CD4-positive, alpha-beta memory T cell (primary cell): ENCODE measurements around the gene CHI3L1. TPM values are rescaled to one million over a fixed set of nuclear protein-coding genes. Genes with fewer than 3 reads are reported as not detected.

ENCODE experiments used
- CTCF ChIA-PET: fragments of 350-600 bp; sonication (Branson Sonifier 250); formaldehyde crosslinking; loops from one replicate; lab custom pipeline; 2021; ENCODE audit warnings: inconsistent platforms; ENCODE audit not compliant: partially characterized antibody; lab: Charles Lee
- POLR2A ChIA-PET: fragments of 350-600 bp; sonication (Branson Sonifier 250); formaldehyde crosslinking; loops from one replicate; lab custom pipeline; 2021; ENCODE audit not compliant: partially characterized antibody; lab: Charles Lee
- DNase-seq, 5 donors: peaks; one replicate each; pipeline versions ENCODE4 v3.0.0 to v3.0.0-alpha.2; 2020 to 2022; ENCODE audit warnings: mixed read lengths in 1 of 5
- H3K27ac ChIP-seq: one replicate; pipeline ENCODE4 v1.7.0; 2013; ENCODE audit warnings: low read depth, low read length
- H3K27me3 ChIP-seq: 2 replicates; pipeline ENCODE4 v1.7.0; 2013; ENCODE audit warnings: mild to moderate bottlenecking, low read length, moderate library complexity; ENCODE audit not compliant: insufficient read depth
- H3K36me3 ChIP-seq: 2 replicates; pipeline ENCODE4 v1.7.0; 2013; ENCODE audit warnings: mild to moderate bottlenecking, low read length, moderate library complexity; ENCODE audit not compliant: insufficient read depth
- H3K4me1 ChIP-seq: 2 replicates; pipeline ENCODE4 v1.7.0; 2013; ENCODE audit warnings: mild to moderate bottlenecking, low read length, moderate library complexity; ENCODE audit not compliant: insufficient read depth
- H3K4me3 ChIP-seq, 2 donors: one replicate each; pipeline ENCODE4 v1.7.0; 2013; ENCODE audit warnings: low read length in 2 of 2, mild to moderate bottlenecking in 1 of 2
- H3K9me3 ChIP-seq, 2 donors: one replicate each; pipeline ENCODE4 v1.7.0; 2013; ENCODE audit warnings: low read length in 2 of 2, control low read depth in 1 of 2; ENCODE audit not compliant: control insufficient read depth in 1 of 2
- H3K27ac Mint-ChIP-seq, 7 donors: one replicate each; pipeline ENCODE4 v1.8.0; 2020 to 2021; ENCODE audit warnings: mixed read lengths in 7 of 7, mild to moderate bottlenecking in 6 of 7, inconsistent platforms in 3 of 7, moderate library complexity in 3 of 7
- H3K27me3 Mint-ChIP-seq, 2 donors: one replicate each; pipeline ENCODE4 v1.8.0; 2020 to 2021; ENCODE audit warnings: mixed read lengths in 2 of 2
- H3K36me3 Mint-ChIP-seq, 2 donors: one replicate each; pipeline ENCODE4 v1.8.0; 2020 to 2021; ENCODE audit warnings: mixed read lengths in 2 of 2, inconsistent platforms in 1 of 2, mild to moderate bottlenecking in 1 of 2
- H3K4me1 Mint-ChIP-seq, 4 donors: one replicate each; pipeline ENCODE4 v1.8.0; 2020 to 2021; ENCODE audit warnings: mixed read lengths in 4 of 4, mild to moderate bottlenecking in 1 of 4
- H3K4me3 Mint-ChIP-seq, 8 donors: one replicate each; pipeline ENCODE4 v1.8.0; 2020 to 2021; ENCODE audit warnings: mixed read lengths in 8 of 8, mild to moderate bottlenecking in 7 of 8, moderate library complexity in 6 of 8, inconsistent platforms in 3 of 8
- H3K9me3 Mint-ChIP-seq, 8 donors: one replicate each; pipeline ENCODE4 v1.8.0; 2020 to 2021; ENCODE audit warnings: mixed read lengths in 8 of 8, mild to moderate bottlenecking in 5 of 8, inconsistent platforms in 3 of 8, moderate library complexity in 1 of 8
- intact Hi-C: fragments of 100-400 bp; cut with micrococcal nuclease; formaldehyde crosslinking; loops from one replicate; pipeline ENCODE4 v1.15.1; 2023
- polyA plus RNA-seq, 2 donors: library from polyadenylated mRNA; unstranded; fragments of 300-500 nt; fragmentation: Illumina TruSeq; gene quantifications; one replicate each; pipeline ENCODE4 v1.2.3, GENCODE V29; 2021
- total RNA-seq, 2 experiments: library from RNA; stranded (reverse); gene quantifications; one replicate each; pipeline ENCODE4 v1.2.3, GENCODE V29; 2021

Gene CHI3L1
- total and polyA plus RNA-seq, 4 experiments from 2014 or later = 5.2 to 5.7 TPM; not detected in 2

DNA sequence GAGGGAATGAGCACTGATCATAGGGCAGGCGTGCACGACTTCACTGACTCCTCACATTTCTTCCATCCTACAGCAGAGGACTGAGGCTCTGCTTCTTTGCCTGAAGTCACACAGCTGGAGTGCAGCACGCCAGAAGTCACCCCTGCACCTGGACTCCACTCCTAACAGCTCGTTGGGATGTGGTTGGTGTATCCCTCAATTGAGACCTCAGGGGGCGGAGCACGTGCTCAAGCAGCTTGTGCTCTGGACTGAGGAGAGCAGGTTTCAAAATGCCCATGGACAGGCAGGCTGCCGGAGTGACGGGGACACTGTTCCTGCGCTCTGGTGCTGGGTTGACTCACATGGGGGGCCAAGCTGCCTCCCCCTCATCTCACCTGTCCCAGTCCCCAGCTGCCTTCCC is 29.1 kb upstream of the CHI3L1 start:
- Histone ChIP-seq H3K27me3 (no peaks in the 10 kb centered on the region), H3K4me3 (no peak overlapping the region), H3K27ac (no peak overlapping the region), H3K36me3 (no peaks in the 10 kb centered on the region), H3K9me3 (no peaks in the 10 kb centered on the region), H3K4me1 (no peaks in the 10 kb centered on the region)
- Mint-ChIP-seq H3K27ac (peak overlapping the region in 1 of 7 donors; percentile 62), H3K4me3 (no peak overlapping the region), H3K9me3 (no peaks in the 10 kb centered on the region), H3K4me1 (peaks cover 0 to 9% (median 5%) of the 10 kb centered on the region in 4 donors), H3K36me3 (no peaks in the 10 kb centered on the region), H3K27me3 (peaks cover 8 to 10% of the 10 kb centered on the region in 2 donors)
- CTCF ChIA-PET = interaction anchor here (0.6 to 6.7 kb wide), 16 partner anchors 9 to 180 kb away, joined by 3 to 89 read pairs (median 4); no protein-coding TSS in a partner anchor
- POLR2A ChIA-PET = no interaction called here
- DNase-seq = no peak
- intact Hi-C loops = no loop called here

DNA sequence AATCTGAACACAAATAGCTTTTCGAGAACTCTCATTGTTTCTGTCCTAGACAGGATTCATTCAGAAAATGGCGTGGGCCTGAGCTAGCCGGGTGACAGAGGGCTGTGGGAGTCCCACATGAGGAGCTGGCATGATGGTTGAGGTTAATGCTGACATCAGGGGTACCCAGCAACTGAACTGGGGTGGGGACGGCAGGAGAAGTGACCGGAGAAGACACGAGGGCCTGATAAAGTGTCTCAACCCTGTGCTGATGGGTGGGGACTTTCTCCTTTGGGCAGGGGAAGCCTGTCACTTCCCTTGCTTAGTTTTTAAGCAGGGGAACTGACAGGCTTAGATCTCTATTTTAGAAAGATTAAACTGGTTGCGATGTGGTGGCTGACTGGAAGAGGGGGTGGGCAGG is 28.4 kb upstream of the CHI3L1 start:
- H3K27me3 ChIP-seq = no peaks in the 10 kb centered on the region
- H3K4me1 ChIP-seq = no peaks in the 10 kb centered on the region
- H3K36me3 Mint-ChIP-seq = no peaks in the 10 kb centered on the region
- POLR2A ChIA-PET = no interaction called here
- H3K27me3 Mint-ChIP-seq = peaks cover 8 to 13% of the 10 kb centered on the region in 2 donors
- intact Hi-C loops = no loop called here
- no peaks in the 10 kb centered on the region for H3K9me3 ChIP-seq
- no peaks in the 10 kb centered on the region for H3K36me3 ChIP-seq
- CTCF ChIA-PET = interaction anchor here (0.9 to 6.7 kb wide), 9 partner anchors 9 to 173 kb away, joined by 3 to 89 read pairs (median 8); no protein-coding TSS in a partner anchor
- no peak for DNase-seq
- no peak overlapping the region for H3K4me3 ChIP-seq
- H3K27ac Mint-ChIP-seq = no peak overlapping the region
- no peaks in the 10 kb centered on the region for H3K9me3 Mint-ChIP-seq
- no peak overlapping the region for H3K4me3 Mint-ChIP-seq
- peaks cover 0 to 9% (median 5%) of the 10 kb centered on the region in 4 donors for H3K4me1 Mint-ChIP-seq
- H3K27ac ChIP-seq = no peak overlapping the region

DNA sequence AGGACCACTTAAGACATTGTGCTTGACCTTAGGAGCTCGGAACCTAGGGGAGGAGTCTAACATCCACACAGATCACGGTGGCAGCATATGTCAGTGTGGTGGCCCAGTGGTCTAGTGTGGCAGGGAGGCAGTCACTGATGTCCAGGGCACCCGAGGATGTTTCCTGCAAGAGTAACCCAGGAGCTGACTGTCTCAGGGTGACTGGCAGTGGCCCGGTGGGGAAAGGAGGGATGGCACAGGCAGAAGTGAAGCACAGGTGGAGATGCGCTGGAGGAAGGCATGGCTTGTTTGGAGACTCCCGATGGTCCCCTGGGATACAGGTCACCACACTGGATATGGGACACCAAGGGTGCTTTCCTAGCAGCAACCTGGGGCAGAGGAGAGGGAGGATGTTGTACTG is 26.6 kb upstream of the CHI3L1 start:
- CTCF ChIA-PET = interaction anchor here (0.6 to 1.8 kb wide), 2 partner anchors 9 to 883 kb away, joined by 3 to 5 read pairs; no protein-coding TSS in a partner anchor
- no peaks in the 10 kb centered on the region for H3K4me1 ChIP-seq
- intact Hi-C loops = no loop called here

DNA sequence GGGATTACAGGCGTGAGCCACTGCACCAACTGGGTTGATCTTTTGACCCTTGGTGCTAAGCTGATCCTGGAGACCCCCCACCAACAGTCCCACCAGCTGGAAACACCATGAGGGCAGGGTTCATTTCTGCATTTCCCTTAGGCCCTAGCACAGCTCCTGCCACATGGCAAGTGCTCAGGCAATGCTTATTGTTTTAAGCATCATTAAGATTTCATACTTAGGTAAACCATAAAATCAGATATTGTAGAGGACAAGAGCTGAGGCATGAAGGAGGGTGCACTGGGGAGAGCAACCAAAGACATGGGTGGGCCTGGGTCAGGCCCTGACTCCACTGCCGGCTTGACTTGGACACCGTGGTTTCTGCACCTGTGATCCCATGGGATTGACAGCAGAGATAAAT is 25.3 kb upstream of the CHI3L1 start:
- Mint-ChIP-seq H3K27me3 (peaks cover 7 to 10% of the 10 kb centered on the region in 2 donors), H3K9me3 (no peaks in the 10 kb centered on the region), H3K36me3 (no peaks in the 10 kb centered on the region), H3K4me3 (no peak overlapping the region), H3K27ac (no peak overlapping the region), H3K4me1 (peaks cover 0 to 9% (median 5%) of the 10 kb centered on the region in 4 donors)
- no peaks in the 10 kb centered on the region for H3K27me3 ChIP-seq
- no peaks in the 10 kb centered on the region for H3K36me3 ChIP-seq
- no peak overlapping the region for H3K27ac ChIP-seq
- ChIA-PET CTCF (interaction anchor here (1.5 kb wide), 1 partner anchor 9 kb away, joined by 7 read pairs; no protein-coding TSS in a partner anchor), POLR2A (no interaction called here)
- intact Hi-C loops = no loop called here
- no peak for DNase-seq
- H3K4me3 ChIP-seq = no peak overlapping the region
- H3K9me3 ChIP-seq = no peaks in the 10 kb centered on the region
- H3K4me1 ChIP-seq = no peaks in the 10 kb centered on the region

More for the DNA sequence above, 26.6 kb upstream of the CHI3L1 start:
- H3K36me3 Mint-ChIP-seq = no peaks in the 10 kb centered on the region
- H3K4me1 Mint-ChIP-seq = peaks cover 0 to 9% (median 5%) of the 10 kb centered on the region in 4 donors
- H3K36me3 ChIP-seq = no peaks in the 10 kb centered on the region
- no peak overlapping the region for H3K4me3 Mint-ChIP-seq
- H3K27me3 Mint-ChIP-seq = peaks cover 5 to 12% of the 10 kb centered on the region in 2 donors
- POLR2A ChIA-PET = no interaction called here
- no peaks in the 10 kb centered on the region for H3K9me3 ChIP-seq
- no peaks in the 10 kb centered on the region for H3K27me3 ChIP-seq
- H3K27ac Mint-ChIP-seq = no peak overlapping the region
- no peaks in the 10 kb centered on the region for H3K9me3 Mint-ChIP-seq
- no peak overlapping the region for H3K27ac ChIP-seq
- H3K4me3 ChIP-seq = no peak overlapping the region
- DNase-seq = no peak

DNA sequence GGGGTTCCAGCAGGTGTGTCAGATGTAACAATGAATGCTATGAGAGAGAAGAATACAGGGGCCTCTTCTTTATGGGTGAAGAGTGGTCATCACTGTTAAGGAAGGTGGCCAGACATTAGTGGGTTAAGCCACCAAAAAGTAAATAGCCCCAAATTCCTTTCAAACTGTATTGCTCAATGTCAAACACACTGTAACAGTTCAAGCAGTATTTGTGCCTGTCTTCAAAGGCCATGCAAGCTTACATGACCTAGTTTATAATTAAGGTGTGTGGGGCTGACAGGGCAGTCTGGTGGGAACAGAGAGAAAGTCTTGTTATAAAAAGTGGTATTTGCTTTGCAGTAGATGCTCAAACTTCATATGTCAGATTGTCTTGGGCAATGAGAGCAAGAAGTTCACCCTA is 24.5 kb upstream of the CHI3L1 start:
- H3K27ac Mint-ChIP-seq = no peak overlapping the region
- no peaks in the 10 kb centered on the region for H3K27me3 ChIP-seq
- no peak overlapping the region for H3K4me3 ChIP-seq
- H3K36me3 ChIP-seq = no peaks in the 10 kb centered on the region
- intact Hi-C loops = no loop called here
- no peak overlapping the region for H3K27ac ChIP-seq
- no peaks in the 10 kb centered on the region for H3K4me1 ChIP-seq
- POLR2A ChIA-PET = no interaction called here
- H3K4me3 Mint-ChIP-seq = no peak overlapping the region
- no peaks in the 10 kb centered on the region for H3K9me3 Mint-ChIP-seq
- H3K36me3 Mint-ChIP-seq = no peaks in the 10 kb centered on the region
- peaks cover 0 to 4% (median under 1%) of the 10 kb centered on the region in 4 donors for H3K4me1 Mint-ChIP-seq
- no peak for DNase-seq
- CTCF ChIA-PET = interaction anchor here (1.0 to 1.7 kb wide), 3 partner anchors 10 to 172 kb away, joined by 3 to 7 read pairs (median 4); no protein-coding TSS in a partner anchor
- peaks cover 2 to 8% of the 10 kb centered on the region in 2 donors for H3K27me3 Mint-ChIP-seq
- no peaks in the 10 kb centered on the region for H3K9me3 ChIP-seq

DNA sequence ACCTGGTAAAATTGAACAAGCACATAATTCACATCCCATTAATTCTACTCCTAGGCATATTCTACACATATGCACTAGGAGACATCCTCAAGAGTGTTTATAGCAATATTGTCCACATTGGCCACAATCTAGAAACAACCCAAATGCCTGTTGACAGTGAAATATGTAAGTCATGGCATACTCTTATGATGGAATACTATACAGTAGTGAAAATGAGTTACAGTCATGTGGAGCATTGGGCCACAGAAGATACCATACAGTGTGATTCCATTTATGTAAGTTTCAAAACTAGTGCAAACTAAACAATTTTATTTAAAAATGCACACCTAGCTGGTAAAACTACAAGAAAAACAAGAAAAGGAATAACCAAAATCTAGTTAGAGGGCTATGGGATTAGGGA is 23.8 kb upstream of the CHI3L1 start:
- ChIA-PET CTCF (interaction anchor here (1.0 to 1.7 kb wide), 2 partner anchors 93 to 171 kb away, joined by 3 to 4 read pairs; no protein-coding TSS in a partner anchor), POLR2A (no interaction called here)
- intact Hi-C loops = no loop called here
- no peaks in the 10 kb centered on the region for H3K27me3 ChIP-seq
- no peaks in the 10 kb centered on the region for H3K36me3 ChIP-seq
- H3K27ac Mint-ChIP-seq = no peak overlapping the region
- H3K4me3 ChIP-seq = no peak overlapping the region
- no peak for DNase-seq
- H3K4me1 Mint-ChIP-seq = peaks cover 0 to 3% (median 0%) of the 10 kb centered on the region in 4 donors
- no peaks in the 10 kb centered on the region for H3K9me3 ChIP-seq
- no peak overlapping the region for H3K4me3 Mint-ChIP-seq
- H3K27ac ChIP-seq = no peak overlapping the region
- H3K36me3 Mint-ChIP-seq = no peaks in the 10 kb centered on the region
- H3K9me3 Mint-ChIP-seq = no peaks in the 10 kb centered on the region
- H3K4me1 ChIP-seq = no peaks in the 10 kb centered on the region
- peaks cover 2 to 8% of the 10 kb centered on the region in 2 donors for H3K27me3 Mint-ChIP-seq

DNA sequence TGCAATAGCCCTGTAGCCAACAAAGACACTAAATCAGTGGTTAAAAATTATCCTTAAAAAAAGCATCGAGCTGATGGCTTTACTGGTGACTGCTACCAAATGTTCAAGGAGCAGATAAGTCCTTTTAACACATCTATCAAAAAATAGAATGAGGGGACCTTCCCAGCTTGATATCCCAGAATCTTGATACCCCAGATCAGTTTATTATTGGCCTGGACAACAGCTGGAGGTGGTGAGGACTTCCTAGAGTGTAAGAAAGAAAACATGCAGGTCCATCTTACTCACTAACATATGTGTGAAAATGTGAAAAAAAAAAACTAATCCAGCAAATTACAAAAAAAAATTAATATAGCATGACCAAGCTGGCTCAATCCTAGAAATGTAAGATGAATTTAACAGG is 21.7 kb upstream of the CHI3L1 start:
- no peaks in the 10 kb centered on the region for H3K9me3 Mint-ChIP-seq
- peaks cover 8% of the 10 kb centered on the region in 2 donors for H3K27me3 Mint-ChIP-seq
- intact Hi-C loops = no loop called here
- no peak overlapping the region for H3K4me3 ChIP-seq
- H3K27me3 ChIP-seq = no peaks in the 10 kb centered on the region
- ChIA-PET CTCF (interaction anchor here (0.7 kb wide), 1 partner anchor 11 kb away, joined by 3 read pairs; no protein-coding TSS in a partner anchor), POLR2A (no interaction called here)
- H3K27ac Mint-ChIP-seq = no peak overlapping the region
- H3K4me3 Mint-ChIP-seq = no peak overlapping the region
- H3K4me1 Mint-ChIP-seq = no peaks in the 10 kb centered on the region
- H3K27ac ChIP-seq = no peak overlapping the region
- no peaks in the 10 kb centered on the region for H3K36me3 Mint-ChIP-seq
- no peaks in the 10 kb centered on the region for H3K36me3 ChIP-seq
- no peaks in the 10 kb centered on the region for H3K4me1 ChIP-seq
- DNase-seq = no peak
- no peaks in the 10 kb centered on the region for H3K9me3 ChIP-seq
